Stomach smooth muscle (tissue), 2 donors: Measurements from ENCODE around the gene EMC9.

Experiments
- H3K27ac ChIP-seq: one replicate; pipeline ENCODE4 v1.7.0; 2013; ENCODE audit warnings: mild to moderate bottlenecking, low read length, inconsistent platforms
- H3K27me3 ChIP-seq, 2 donors: one replicate each; pipeline ENCODE4 v1.7.0; 2013; ENCODE audit warnings: low read length in 2 of 2; ENCODE audit not compliant: insufficient read depth in 2 of 2, control insufficient read depth in 1 of 2
- H3K36me3 ChIP-seq, 2 donors: one replicate each; pipeline ENCODE4 v1.7.0; 2013; ENCODE audit warnings: low read length in 2 of 2; ENCODE audit not compliant: control insufficient read depth in 2 of 2, insufficient read depth in 2 of 2
- H3K4me1 ChIP-seq: one replicate; pipeline ENCODE4 v1.7.0; 2013; ENCODE audit warnings: low read length; ENCODE audit not compliant: control insufficient read depth, insufficient read depth
- H3K4me3 ChIP-seq, 2 donors: one replicate each; pipeline ENCODE4 v1.7.0; 2013; ENCODE audit warnings: low read length in 2 of 2
- H3K9ac ChIP-seq, 2 donors: one replicate each; pipeline ENCODE4 v1.7.0; 2013; ENCODE audit warnings: low read length in 2 of 2, mild to moderate bottlenecking in 1 of 2
- H3K9me3 ChIP-seq, 2 donors: one replicate each; pipeline ENCODE4 v1.7.0; 2013; ENCODE audit warnings: low read length in 2 of 2; ENCODE audit not compliant: control insufficient read depth in 2 of 2
- donor health status: healthy.
- donor health status: Pancreatic carcinoma.

Gene EMC9

GRCh38 chr14:24160499-24160849 is 19.1 kb upstream of the EMC9 start:
- peaks cover 48 to 59% of the 10 kb centered on the region in 2 donors for H3K36me3 ChIP-seq
- peaks cover 26% of the 10 kb centered on the region for H3K4me1 ChIP-seq
- no peaks in the 10 kb centered on the region for H3K27me3 ChIP-seq
- no peaks in the 10 kb centered on the region for H3K9me3 ChIP-seq
- no peak overlapping the region for H3K9ac ChIP-seq
- H3K27ac ChIP-seq, result peak overlapping the region; percentile 88
- H3K4me3 ChIP-seq, result no peak overlapping the region

- Histone ChIP-seq H3K9me3 (no peaks in the 10 kb centered on the region), H3K36me3 (peaks cover 48 to 59% of the 10 kb centered on the region in 2 donors), H3K27ac (peak overlapping the region; percentile 88)
Observed at GRCh38 chr14:24159777-24160498, 18.5 kb upstream of the EMC9 start.

GRCh38 chr14:24157331-24157730 is 15.9 kb upstream of the EMC9 start:
- no peak overlapping the region for H3K4me3 ChIP-seq
- H3K9me3 ChIP-seq, result no peaks in the 10 kb centered on the region
- no peaks in the 10 kb centered on the region for H3K27me3 ChIP-seq
- no peak overlapping the region for H3K9ac ChIP-seq
- no peak overlapping the region for H3K27ac ChIP-seq
- H3K36me3 ChIP-seq, result peaks cover 32 to 43% of the 10 kb centered on the region in 2 donors
- peaks cover 16% of the 10 kb centered on the region for H3K4me1 ChIP-seq

More at GRCh38 chr14:24159777-24160498, 18.5 kb upstream of the EMC9 start:
- Histone ChIP-seq H3K4me1 (peaks cover 26% of the 10 kb centered on the region), H3K4me3 (peak overlapping the region in 1 of 2 donors; percentile 22), H3K9ac (no peak overlapping the region), H3K27me3 (no peaks in the 10 kb centered on the region)

- no peaks in the 10 kb centered on the region for H3K27me3 ChIP-seq
- no peaks in the 10 kb centered on the region for H3K9me3 ChIP-seq
- H3K4me1 ChIP-seq, result peaks cover 11% of the 10 kb centered on the region
- H3K27ac ChIP-seq, result no peak overlapping the region
- H3K9ac ChIP-seq, result no peak overlapping the region
- H3K4me3 ChIP-seq, result no peak overlapping the region
- peaks cover 34 to 46% of the 10 kb centered on the region in 2 donors for H3K36me3 ChIP-seq
Observed at GRCh38 chr14:24156840-24157239, 15.4 kb upstream of the EMC9 start.

GRCh38 chr14:24155100-24155499 is 13.7 kb upstream of the EMC9 start:
- H3K9ac ChIP-seq, result no peak overlapping the region
- no peaks in the 10 kb centered on the region for H3K27me3 ChIP-seq
- no peak overlapping the region for H3K27ac ChIP-seq
- peaks cover 4% of the 10 kb centered on the region for H3K4me1 ChIP-seq
- H3K9me3 ChIP-seq, result no peaks in the 10 kb centered on the region
- peaks cover 46 to 58% of the 10 kb centered on the region in 2 donors for H3K36me3 ChIP-seq
- no peak overlapping the region for H3K4me3 ChIP-seq

- Histone ChIP-seq H3K9ac (no peak overlapping the region), H3K27ac (no peak overlapping the region), H3K4me3 (no peak overlapping the region), H3K27me3 (no peaks in the 10 kb centered on the region), H3K36me3 (peaks cover 40 to 44% of the 10 kb centered on the region in 2 donors), H3K9me3 (no peaks in the 10 kb centered on the region), H3K4me1 (peaks cover 16% of the 10 kb centered on the region)
Observed at GRCh38 chr14:24151404-24152080, 10.2 kb upstream of the EMC9 start.

GRCh38 chr14:24150993-24151392 is 9.6 kb upstream of the EMC9 start:
- no peaks in the 10 kb centered on the region for H3K27me3 ChIP-seq
- H3K36me3 ChIP-seq, result peaks cover 40 to 41% of the 10 kb centered on the region in 2 donors
- H3K4me1 ChIP-seq, result peaks cover 19% of the 10 kb centered on the region
- no peak overlapping the region for H3K9ac ChIP-seq
- no peaks in the 10 kb centered on the region for H3K9me3 ChIP-seq
- no peak overlapping the region for H3K27ac ChIP-seq
- H3K4me3 ChIP-seq, result no peak overlapping the region

GRCh38 chr14:24150567-24150966 is 9.2 kb upstream of the EMC9 start:
- Histone ChIP-seq H3K9me3 (no peaks in the 10 kb centered on the region), H3K9ac (no peak overlapping the region), H3K36me3 (peaks cover 38% of the 10 kb centered on the region in 2 donors), H3K27ac (no peak overlapping the region), H3K4me3 (no peak overlapping the region), H3K4me1 (peaks cover 24% of the 10 kb centered on the region), H3K27me3 (no peaks in the 10 kb centered on the region)

GRCh38 chr14:24150061-24150460 is 8.7 kb upstream of the EMC9 start:
- H3K36me3 ChIP-seq, result peaks cover 33% of the 10 kb centered on the region in 2 donors
- H3K27ac ChIP-seq, result no peak overlapping the region

GRCh38 chr14:24149302-24149969 is 8.0 kb upstream of the EMC9 start:
- no peaks in the 10 kb centered on the region for H3K27me3 ChIP-seq
- no peak overlapping the region for H3K27ac ChIP-seq
- H3K36me3 ChIP-seq, result peaks cover 27 to 28% of the 10 kb centered on the region in 2 donors
- H3K4me3 ChIP-seq, result no peak overlapping the region
- H3K4me1 ChIP-seq, result peaks cover 33% of the 10 kb centered on the region
- peak overlapping the region in 1 of 2 donors; percentile 36 for H3K9ac ChIP-seq
- H3K9me3 ChIP-seq, result no peaks in the 10 kb centered on the region

More at GRCh38 chr14:24150061-24150460, 8.7 kb upstream of the EMC9 start:
- no peak overlapping the region for H3K4me3 ChIP-seq
- no peaks in the 10 kb centered on the region for H3K9me3 ChIP-seq
- no peaks in the 10 kb centered on the region for H3K27me3 ChIP-seq
- H3K9ac ChIP-seq, result peak overlapping the region in 1 of 2 donors; percentile 36
- peaks cover 29% of the 10 kb centered on the region for H3K4me1 ChIP-seq
